Measurements from ENCODE around the gene GLB1L2. TPM values are rescaled to one million over a fixed set of nuclear protein-coding genes. Genes with fewer than 3 reads are reported as not detected.

The GLB1L2 gene
- total and polyA plus RNA-seq, 3 experiments from 2014 or later = 0.70 to 9.5 (median 8.6) TPM

Other genes starting within 250 kb of the GLB1L2 start
- gene NCAPD3, start 108.0 kb upstream of the GLB1L2 start, total RNA-seq = 10 to 100 TPM; 76.7 to 80.4 TPM
- 14.3 TPM for gene NCAPD3, start 108.0 kb upstream of the GLB1L2 start, polyA plus RNA-seq
- gene VPS26B, start 107.3 kb upstream of the GLB1L2 start, total RNA-seq = 10 to 100 TPM; 36.6 to 36.7 TPM
- gene VPS26B, start 107.3 kb upstream of the GLB1L2 start, polyA plus RNA-seq = 73.5 TPM
- 10 to 100 TPM; 58.9 to 68.4 TPM for gene THYN1, start 78.6 kb upstream of the GLB1L2 start, total RNA-seq
- gene THYN1, start 78.6 kb upstream of the GLB1L2 start, polyA plus RNA-seq = 133 TPM
- 10 to 100 TPM; 27.1 to 28.2 TPM for gene ACAD8, start 78.4 kb upstream of the GLB1L2 start, total RNA-seq
- 20.9 TPM for gene ACAD8, start 78.4 kb upstream of the GLB1L2 start, polyA plus RNA-seq
- gene GLB1L3, start 55.6 kb upstream of the GLB1L2 start, total RNA-seq = 1 to 10 TPM; 2.3 to 3.0 TPM
- gene GLB1L3, start 55.6 kb upstream of the GLB1L2 start, polyA plus RNA-seq = 2.0 TPM
- under 1 TPM; 0.35 to 0.44 TPM for gene B3GAT1, start 80.3 kb downstream of the GLB1L2 start, total RNA-seq
- gene B3GAT1, start 80.3 kb downstream of the GLB1L2 start, polyA plus RNA-seq = 0.07 TPM

Data from CD8-positive, alpha-beta memory T cell (primary cell).